ENCODE data around the gene RNF13.
"Not testable (repeated sequence)": the region's sequence is repeated elsewhere in the genome, so short reads cannot be mapped to it uniquely, and the experiment has no call there.

The RNF13 gene

DNA sequence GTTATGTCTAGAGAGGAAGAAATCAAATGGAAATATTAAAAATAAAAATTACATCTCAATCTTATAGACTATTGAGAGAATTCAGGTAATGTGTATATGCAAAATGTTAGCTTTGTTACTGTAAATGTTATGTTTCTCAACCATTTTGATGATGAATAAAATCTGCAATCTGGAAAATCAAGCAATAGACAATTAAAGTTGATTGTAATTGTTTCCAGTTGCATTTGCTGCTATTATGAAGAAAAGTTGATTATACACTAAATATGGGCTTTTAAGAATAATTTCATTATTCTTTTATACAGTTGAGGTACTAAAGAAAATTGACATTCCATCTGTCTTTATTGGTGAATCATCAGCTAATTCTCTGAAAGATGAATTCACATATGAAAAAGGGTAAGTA is 88.8 kb downstream of the RNF13 start:
- no peak for DNase-seq

DNA sequence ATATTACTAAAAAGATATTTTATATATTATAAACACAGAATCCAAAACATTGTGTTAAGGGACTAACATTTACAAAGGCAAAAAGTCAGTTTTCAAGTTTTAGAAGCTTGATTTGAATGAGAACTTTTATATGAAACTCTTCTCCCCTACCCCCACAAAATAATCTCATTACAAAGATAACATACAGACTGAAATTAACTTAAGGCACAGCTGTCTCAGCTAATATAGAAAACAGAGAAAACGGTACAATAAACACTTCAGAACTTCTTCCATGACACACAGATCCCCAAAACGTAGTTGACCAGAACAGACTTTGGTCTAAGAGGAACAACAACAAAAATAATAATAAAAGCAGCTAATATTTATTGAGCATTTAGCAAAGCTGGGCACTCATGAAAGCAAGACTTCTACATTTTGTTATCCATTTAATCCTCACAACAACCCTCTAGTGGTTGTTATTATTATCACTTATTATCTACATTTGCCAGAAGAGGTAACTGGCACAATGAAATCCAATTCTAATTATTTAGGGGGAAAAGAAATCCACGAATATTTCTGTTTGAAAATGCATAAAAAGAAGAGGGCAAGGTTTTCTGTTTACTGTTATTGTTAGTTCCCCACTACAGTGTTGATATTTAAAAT is 89.6 kb downstream of the RNF13 start:
- DNase-seq: no peak

DNA sequence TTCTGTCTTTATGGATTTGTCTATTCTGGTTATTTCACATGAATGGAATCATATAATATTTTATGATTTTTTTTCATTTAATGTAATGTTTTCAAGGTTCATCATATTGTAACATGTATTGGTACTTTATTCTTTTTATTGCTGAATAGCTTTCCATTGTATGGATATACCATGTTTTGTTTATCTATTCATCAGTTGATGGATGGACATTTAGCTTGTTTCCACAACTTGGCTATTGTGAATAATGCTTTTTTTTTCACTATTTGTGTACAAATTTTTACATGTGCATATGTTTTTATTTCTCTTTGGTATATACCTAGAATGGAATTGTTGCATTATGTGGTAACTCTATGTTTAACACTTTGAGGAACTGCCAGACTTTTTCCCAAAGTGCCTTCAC is 93.0 kb downstream of the RNF13 start:
- DNase-seq: no peak

DNA sequence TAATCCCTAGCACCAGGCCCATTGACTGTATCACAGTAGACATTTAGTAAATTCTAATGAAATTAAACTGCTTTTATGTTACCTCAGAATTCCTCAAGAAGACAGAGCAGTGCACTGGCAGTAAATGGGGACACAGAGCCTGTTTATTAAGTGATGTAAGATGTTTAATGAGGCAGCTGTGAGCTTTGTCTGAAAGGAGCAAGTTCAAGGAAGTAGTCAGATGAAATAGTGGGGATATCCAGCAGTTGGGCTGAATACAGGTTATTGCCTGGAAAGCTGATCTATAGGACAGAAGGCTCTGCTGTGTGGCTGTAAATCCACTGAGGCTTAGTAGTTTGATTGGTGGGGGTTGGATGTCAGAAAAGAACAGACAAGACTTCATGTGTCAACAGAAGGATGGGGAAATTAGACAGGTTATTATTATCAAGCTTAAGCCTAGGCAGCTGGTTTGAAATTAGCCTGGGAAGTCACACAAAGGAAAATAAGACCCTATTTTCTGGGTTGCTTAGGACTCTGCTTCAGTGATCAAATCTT is 95.5 kb downstream of the RNF13 start:
- no peak for DNase-seq

GRCh38 chr3:149909923-149910322 is 96.9 kb downstream of the RNF13 start:
- DNase-seq: no peak

GRCh38 chr3:149917124-149917667 is 104.2 kb downstream of the RNF13 start:
- no peak for DNase-seq

DNA sequence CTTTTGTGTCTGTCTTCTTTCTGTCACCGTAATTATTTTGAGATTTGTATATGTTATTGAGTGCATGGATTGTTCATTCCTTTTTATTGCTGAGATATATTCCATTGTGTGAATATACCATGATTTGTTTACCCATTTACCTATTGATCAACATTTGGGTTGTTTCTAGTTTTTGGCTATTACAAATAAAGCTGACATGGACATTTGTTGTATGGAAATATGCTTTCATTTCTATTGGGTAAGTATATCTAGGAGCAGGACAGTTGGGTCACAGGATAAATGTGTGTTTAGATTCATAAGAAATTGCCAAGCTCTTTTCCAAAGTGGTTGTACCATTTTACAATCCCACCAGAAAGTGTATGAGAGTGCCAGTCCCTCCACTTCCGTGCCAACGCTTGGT is 106.5 kb downstream of the RNF13 start:
- no peak for DNase-seq

DNA sequence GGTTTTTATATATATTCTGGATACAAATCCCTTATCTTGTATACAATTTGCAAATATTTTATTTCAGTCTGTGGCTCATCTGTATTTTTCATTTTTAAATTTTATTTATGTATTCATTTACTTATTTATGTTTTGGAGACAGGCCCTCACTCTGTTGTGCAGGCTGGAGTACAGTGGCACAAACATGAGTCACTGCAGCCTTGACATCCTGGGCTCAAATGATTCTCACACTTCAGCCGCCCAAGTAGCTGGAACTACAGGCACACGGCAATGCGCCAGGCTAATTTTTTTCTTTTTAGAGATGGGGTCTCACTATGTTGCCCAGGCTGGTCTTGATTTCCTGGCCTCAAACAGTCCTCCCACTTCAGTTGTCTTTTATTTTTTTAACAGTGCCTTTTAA is 107.1 kb downstream of the RNF13 start:
- DNase-seq: no peak

DNA sequence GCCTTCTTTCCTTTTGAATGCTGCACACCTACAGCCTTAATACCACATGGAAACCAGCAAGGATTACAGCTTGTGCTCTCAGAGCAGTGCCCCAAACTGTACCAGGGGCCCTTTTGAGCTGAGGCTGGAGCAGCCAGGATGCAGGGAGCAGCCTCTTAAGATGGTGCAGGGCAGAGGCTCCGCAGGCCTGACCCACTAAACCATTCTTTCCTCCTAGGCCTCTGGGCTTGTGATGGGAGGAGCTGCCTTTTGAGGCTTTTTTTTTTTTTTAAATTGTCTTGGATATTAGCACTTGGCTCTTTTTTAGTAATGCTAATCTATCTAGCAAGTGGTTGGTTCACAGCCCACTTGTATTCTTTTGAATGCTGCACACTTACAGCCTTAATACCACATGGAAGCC is 120.0 kb downstream of the RNF13 start:
- DNase-seq: no peak

DNA sequence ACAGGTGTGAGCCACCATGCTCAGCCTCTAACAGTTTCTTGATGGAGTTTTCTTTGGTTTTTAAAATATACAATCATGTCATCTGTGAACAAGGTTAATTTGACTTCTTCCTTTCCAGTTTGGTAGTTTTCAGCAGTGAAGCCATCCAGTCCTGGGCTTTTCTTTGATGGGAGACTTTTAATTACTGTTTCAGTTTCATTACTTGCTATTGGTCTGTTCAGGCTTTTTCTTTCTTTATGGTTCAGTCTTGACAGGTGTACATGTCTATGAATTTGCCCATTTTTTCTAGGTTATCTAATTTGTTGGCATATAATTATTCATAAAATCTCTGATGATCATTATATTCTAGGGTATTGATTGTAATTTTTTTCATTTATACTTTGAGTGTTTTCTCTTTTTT is 120.8 kb downstream of the RNF13 start:
- DNase-seq: no peak

- DNase-seq: no peak
Measured at GRCh38 chr3:149934524-149934923, 121.5 kb downstream of the RNF13 start.

DNA sequence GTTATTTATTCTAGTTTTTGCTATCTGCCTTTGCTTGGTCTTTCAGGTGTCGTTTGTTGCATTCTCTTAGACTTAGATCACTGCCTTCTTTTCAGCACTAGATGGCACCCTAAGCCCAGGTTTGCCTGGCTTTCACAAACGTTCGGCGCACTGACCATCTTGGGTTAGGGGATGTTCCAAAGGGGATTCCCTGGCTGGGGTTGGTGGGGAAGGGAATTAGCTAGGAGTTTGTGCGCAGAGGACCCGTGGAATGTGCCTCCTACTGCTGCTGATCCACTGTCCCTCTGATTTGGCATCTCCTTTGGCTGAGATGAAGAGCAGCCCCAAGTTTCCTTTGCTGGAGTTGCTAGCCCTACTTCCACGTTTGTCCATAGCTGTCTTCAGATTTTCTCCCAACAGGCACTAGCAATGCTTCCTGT is 123.8 kb downstream of the RNF13 start:
- peak; percentile 59 for DNase-seq

- not testable (repeated sequence) for DNase-seq
Measured at GRCh38 chr3:149938392-149939055, 125.5 kb downstream of the RNF13 start.

DNA sequence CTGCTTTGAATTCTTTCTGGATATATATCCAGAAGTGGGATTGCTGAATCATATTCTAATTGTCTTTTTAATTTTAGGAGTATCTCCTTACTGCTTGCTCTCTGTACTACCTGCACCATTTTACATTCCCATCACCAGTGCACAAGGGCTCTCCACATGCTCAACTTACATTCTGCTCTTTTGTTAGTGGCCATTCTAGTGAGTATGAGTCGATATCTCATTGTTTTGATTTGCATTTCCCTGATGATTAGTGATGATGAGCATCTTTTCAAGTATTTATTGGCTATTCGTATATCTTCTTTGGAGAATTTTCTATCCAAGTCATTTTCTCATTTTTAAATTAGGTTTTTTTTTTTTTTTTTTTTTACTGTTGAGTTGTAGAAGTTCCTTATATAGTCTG is 128.2 kb downstream of the RNF13 start:
- DNase-seq: no peak

DNA sequence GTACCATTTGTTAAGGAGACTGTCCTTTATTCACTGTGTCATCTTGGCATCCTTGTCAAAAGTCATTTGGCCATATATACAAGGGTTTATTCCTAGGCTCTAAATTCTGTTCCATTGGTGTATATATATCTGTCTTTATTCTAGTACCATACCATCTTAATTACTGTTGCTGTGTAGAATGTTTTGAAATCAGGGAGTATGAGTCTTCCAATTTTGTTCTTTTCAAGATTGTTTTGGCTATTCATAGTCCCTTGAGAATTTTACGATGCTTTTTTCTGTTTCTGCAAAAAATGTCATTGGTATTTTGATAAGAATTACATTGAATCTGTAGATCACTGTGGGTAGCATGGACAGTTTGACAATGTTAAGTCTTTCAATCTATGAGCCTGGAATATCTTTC is 128.9 kb downstream of the RNF13 start:
- no peak for DNase-seq

- DNase-seq: no peak
Measured at GRCh38 chr3:149942409-149942808, 129.4 kb downstream of the RNF13 start.

DNA sequence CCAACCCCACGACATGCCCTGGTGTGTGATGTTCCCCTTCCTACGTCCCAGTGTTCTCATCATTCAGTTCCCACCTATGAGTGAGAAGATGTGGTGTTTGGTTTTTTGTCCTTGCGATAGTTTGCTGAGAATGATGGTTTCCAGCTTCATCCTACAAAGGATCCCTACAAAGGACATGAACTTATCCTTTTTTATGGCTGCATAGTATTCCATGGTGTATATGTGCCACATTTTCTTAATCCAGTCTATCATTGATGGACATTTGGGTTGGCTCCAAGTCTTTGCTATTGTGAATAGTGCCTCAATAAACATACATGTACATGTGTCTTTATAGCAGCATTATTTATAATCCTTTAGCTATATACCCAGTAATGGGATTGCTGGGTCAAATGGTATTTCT is 131.0 kb downstream of the RNF13 start:
- not testable (repeated sequence) for DNase-seq

GRCh38 chr3:149947231-149947630 is 134.2 kb downstream of the RNF13 start:
- DNase-seq: no peak

DNA sequence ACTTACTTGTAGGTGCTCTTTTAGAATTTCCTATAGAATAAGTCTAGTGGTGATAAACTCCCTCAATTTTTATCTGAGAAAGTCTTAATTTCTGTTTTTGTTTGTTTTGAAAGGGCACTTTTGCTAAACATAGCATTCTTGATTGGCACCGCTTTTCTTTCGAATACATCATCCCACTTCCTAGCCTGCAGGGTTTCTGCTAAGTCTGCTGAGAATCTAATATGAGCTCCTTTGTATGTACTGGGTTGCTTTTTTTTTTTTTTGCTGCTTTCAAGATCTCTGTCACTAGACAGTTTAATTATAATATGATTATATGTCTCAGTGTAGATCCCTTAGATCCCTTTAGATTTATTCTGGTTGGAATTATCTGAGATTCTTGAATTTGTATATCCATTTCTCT is 136.2 kb downstream of the RNF13 start:
- DNase-seq: no peak

DNA sequence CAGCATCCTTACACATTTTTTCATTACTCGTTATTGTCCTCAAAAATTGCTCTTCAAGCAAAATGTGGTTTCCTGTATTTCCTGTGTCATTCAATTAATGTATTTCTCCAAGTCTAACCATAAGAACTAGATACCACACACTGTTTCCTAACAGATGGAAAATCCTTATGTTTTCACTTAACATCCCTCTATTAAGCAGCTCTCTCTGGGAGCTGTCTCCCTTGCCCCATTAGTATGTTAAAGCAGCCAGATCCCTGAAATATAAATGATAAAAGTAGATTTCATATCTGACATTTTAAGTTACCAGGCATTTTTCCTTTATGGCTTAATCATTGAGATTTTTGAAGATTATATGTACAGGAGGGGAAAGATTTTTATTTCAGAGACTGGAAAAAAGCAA is 141.8 kb downstream of the RNF13 start:
- DNase-seq: no peak

- DNase-seq: no peak
Measured at GRCh38 chr3:149955449-149955848, 142.4 kb downstream of the RNF13 start.

- no peak for DNase-seq
Measured at GRCh38 chr3:149957361-149958125, 144.5 kb downstream of the RNF13 start.

DNA sequence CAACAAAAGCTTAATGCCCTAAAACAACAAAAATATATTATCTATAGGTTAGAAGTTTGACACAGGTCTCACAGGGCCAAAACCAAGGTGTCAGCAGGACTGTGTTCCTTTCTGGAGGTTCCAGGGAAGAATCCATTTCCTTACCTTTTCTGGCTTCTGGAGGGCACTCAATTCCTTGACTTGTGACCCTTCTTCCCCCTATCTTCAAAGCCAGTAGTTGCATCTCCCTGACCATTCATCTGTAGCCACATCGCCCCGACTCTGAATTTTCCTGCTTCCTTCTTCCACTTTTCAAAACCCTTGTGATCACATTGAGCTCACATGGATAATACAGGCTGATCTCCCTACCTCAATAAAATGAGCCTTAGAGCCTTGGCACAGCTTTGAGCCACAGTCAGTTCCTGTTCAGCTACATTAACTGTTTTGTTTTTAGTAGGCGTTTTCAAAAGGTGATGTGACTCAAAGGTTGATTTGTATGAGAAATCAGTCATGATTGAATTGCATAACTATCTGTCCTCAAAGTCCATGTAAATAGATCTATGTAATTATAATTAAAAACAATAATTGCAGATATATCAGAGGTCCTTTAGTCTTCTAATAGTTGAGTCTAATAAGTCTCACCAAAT is 145.3 kb downstream of the RNF13 start:
- no peak for DNase-seq
